Muscle layer of colon (tissue), 2 donors: ENCODE measurements around the gene TDRD9.

ENCODE experiments used
- H3K27ac ChIP-seq: one replicate; pipeline ENCODE4 v1.7.0; 2013; ENCODE audit warnings: low read depth, mild to moderate bottlenecking, low read length, moderate library complexity
- H3K27me3 ChIP-seq, 2 donors: one replicate each; pipeline ENCODE4 v1.7.0; 2013; ENCODE audit warnings: low read length in 2 of 2, mild to moderate bottlenecking in 2 of 2; ENCODE audit not compliant: insufficient read depth in 2 of 2, control insufficient read depth in 1 of 2
- H3K36me3 ChIP-seq: one replicate; pipeline ENCODE4 v1.7.0; 2013; ENCODE audit warnings: mild to moderate bottlenecking, low read length; ENCODE audit not compliant: insufficient read depth
- H3K4me1 ChIP-seq: one replicate; pipeline ENCODE4 v1.7.0; 2013; ENCODE audit warnings: mild to moderate bottlenecking, low read length; ENCODE audit not compliant: insufficient read depth
- H3K4me3 ChIP-seq, 2 donors: one replicate each; pipeline ENCODE4 v1.7.0; 2013; ENCODE audit warnings: low read length in 2 of 2, low read depth in 1 of 2, mild to moderate bottlenecking in 1 of 2, moderate library complexity in 1 of 2
- H3K9ac ChIP-seq: one replicate; pipeline ENCODE4 v1.7.0; 2013; ENCODE audit warnings: low read length
- H3K9me3 ChIP-seq: one replicate; pipeline ENCODE4 v1.7.0; 2013; ENCODE audit warnings: mild to moderate bottlenecking, low read length
- donor health status: abdominal sarcoma.
- donor health status: Adenocarcinoma of cecum.

The TDRD9 gene

GRCh38 chr14:103931422-103931821, 3.2 kb downstream of the TDRD9 start:
- Histone ChIP-seq H3K9ac (no peak overlapping the region), H3K36me3 (no peaks in the 10 kb centered on the region), H3K27me3 (no peaks in the 10 kb centered on the region), H3K4me3 (no peak overlapping the region), H3K27ac (no peak overlapping the region), H3K4me1 (no peaks in the 10 kb centered on the region), H3K9me3 (no peaks in the 10 kb centered on the region)

GRCh38 chr14:103932791-103933490, 4.7 kb downstream of the TDRD9 start:
- Histone ChIP-seq H3K9ac (no peak overlapping the region), H3K9me3 (no peaks in the 10 kb centered on the region), H3K27me3 (no peaks in the 10 kb centered on the region), H3K27ac (no peak overlapping the region), H3K4me1 (no peaks in the 10 kb centered on the region), H3K4me3 (no peak overlapping the region), H3K36me3 (no peaks in the 10 kb centered on the region)

GRCh38 chr14:103935102-103935501, 6.8 kb downstream of the TDRD9 start:
- Histone ChIP-seq H3K9me3 (no peaks in the 10 kb centered on the region), H3K4me3 (no peak overlapping the region), H3K27ac (no peak overlapping the region), H3K27me3 (no peaks in the 10 kb centered on the region), H3K36me3 (no peaks in the 10 kb centered on the region), H3K4me1 (no peaks in the 10 kb centered on the region), H3K9ac (no peak overlapping the region)

- H3K4me3 ChIP-seq = no peak overlapping the region
- H3K9me3 ChIP-seq = no peaks in the 10 kb centered on the region
- H3K27ac ChIP-seq = no peak overlapping the region
- no peak overlapping the region for H3K9ac ChIP-seq
- H3K27me3 ChIP-seq = peaks cover 0 to 3% of the 10 kb centered on the region in 2 donors
- no peaks in the 10 kb centered on the region for H3K4me1 ChIP-seq
- no peaks in the 10 kb centered on the region for H3K36me3 ChIP-seq
These were observed 13.2 kb downstream of the TDRD9 start for GRCh38 chr14:103941462-103941861.

GRCh38 chr14:103941973-103942736, 13.9 kb downstream of the TDRD9 start, which contains the start of gene RD3L:
Gene RD3L, minus strand, starts transcription at chr14:103942529. Its CDS starts 834 bp downstream, at chr14:103941695.
- no peaks in the 10 kb centered on the region for H3K36me3 ChIP-seq
- H3K27me3 ChIP-seq = peaks cover 0 to 3% of the 10 kb centered on the region in 2 donors
- H3K4me1 ChIP-seq = no peaks in the 10 kb centered on the region
- no peak within 1 kb of the TSS for H3K4me3 ChIP-seq
- H3K9ac ChIP-seq = no peak within 1 kb of the TSS
- H3K9me3 ChIP-seq = no peaks in the 10 kb centered on the region
- H3K27ac ChIP-seq = no peak within 1 kb of the TSS

- Histone ChIP-seq H3K4me1 (no peaks in the 10 kb centered on the region), H3K9ac (no peak overlapping the region), H3K4me3 (no peak overlapping the region), H3K27ac (no peak overlapping the region), H3K36me3 (no peaks in the 10 kb centered on the region), H3K27me3 (peaks cover 0 to 3% of the 10 kb centered on the region in 2 donors), H3K9me3 (no peaks in the 10 kb centered on the region)
These were observed 15.4 kb downstream of the TDRD9 start for GRCh38 chr14:103943673-103944072.

- H3K9me3 ChIP-seq = no peaks in the 10 kb centered on the region
- H3K27me3 ChIP-seq = peaks cover 0 to 3% of the 10 kb centered on the region in 2 donors
- no peak overlapping the region for H3K4me3 ChIP-seq
- no peak overlapping the region for H3K9ac ChIP-seq
- H3K27ac ChIP-seq = no peak overlapping the region
- no peaks in the 10 kb centered on the region for H3K4me1 ChIP-seq
- H3K36me3 ChIP-seq = no peaks in the 10 kb centered on the region
These were observed 18.7 kb downstream of the TDRD9 start for GRCh38 chr14:103946975-103947374.

- no peak overlapping the region for H3K27ac ChIP-seq
- peaks cover 0 to 3% of the 10 kb centered on the region in 2 donors for H3K27me3 ChIP-seq
- no peaks in the 10 kb centered on the region for H3K4me1 ChIP-seq
- H3K9ac ChIP-seq = no peak overlapping the region
- no peak overlapping the region for H3K4me3 ChIP-seq
- no peaks in the 10 kb centered on the region for H3K36me3 ChIP-seq
- H3K9me3 ChIP-seq = no peaks in the 10 kb centered on the region
These were observed 20.2 kb downstream of the TDRD9 start for GRCh38 chr14:103948442-103948841.

- Histone ChIP-seq H3K27ac (no peak overlapping the region), H3K4me1 (no peaks in the 10 kb centered on the region), H3K36me3 (no peaks in the 10 kb centered on the region)
These were observed 21.0 kb downstream of the TDRD9 start for GRCh38 chr14:103949131-103949790.

GRCh38 chr14:103960457-103961055, 32.3 kb downstream of the TDRD9 start:
- H3K36me3 ChIP-seq = no peaks in the 10 kb centered on the region
- no peak overlapping the region for H3K9ac ChIP-seq
- peaks cover 0 to 3% of the 10 kb centered on the region in 2 donors for H3K27me3 ChIP-seq
- H3K9me3 ChIP-seq = no peaks in the 10 kb centered on the region
- H3K4me1 ChIP-seq = peaks cover 5% of the 10 kb centered on the region
- no peak overlapping the region for H3K4me3 ChIP-seq
- H3K27ac ChIP-seq = no peak overlapping the region

More at GRCh38 chr14:103949131-103949790, 21.0 kb downstream of the TDRD9 start:
- Histone ChIP-seq H3K4me3 (no peak overlapping the region), H3K9ac (no peak overlapping the region), H3K27me3 (peaks cover 0 to 3% of the 10 kb centered on the region in 2 donors), H3K9me3 (no peaks in the 10 kb centered on the region)

GRCh38 chr14:103961928-103962578, 33.8 kb downstream of the TDRD9 start:
- peaks cover 5% of the 10 kb centered on the region for H3K4me1 ChIP-seq
- H3K9ac ChIP-seq = no peak overlapping the region
- H3K36me3 ChIP-seq = no peaks in the 10 kb centered on the region
- no peaks in the 10 kb centered on the region for H3K9me3 ChIP-seq
- H3K27ac ChIP-seq = no peak overlapping the region
- H3K4me3 ChIP-seq = no peak overlapping the region
- H3K27me3 ChIP-seq = peaks cover 0 to 3% of the 10 kb centered on the region in 2 donors
